Liver (tissue), 9 donors: ENCODE measurements around the gene NKAIN1. TPM values are rescaled to one million over a fixed set of nuclear protein-coding genes. Genes with fewer than 3 reads are reported as not detected.

ENCODE experiments used
- DNase-seq: peaks from one replicate; pipeline ENCODE4 v3.0.0-alpha.2; 2017; ENCODE audit warnings: low spot score
- H3K27ac ChIP-seq, 2 donors: one replicate each; pipeline ENCODE4 v1.7.0; 2013; ENCODE audit warnings: inconsistent platforms in 2 of 2, low read length in 2 of 2, control low read depth in 1 of 2, low read depth in 1 of 2, mild to moderate bottlenecking in 1 of 2
- H3K27me3 ChIP-seq, 4 donors: one replicate each; pipeline versions ENCODE4 v1.6.1 to v1.7.0; 2013; ENCODE audit warnings: low read length in 3 of 4, inconsistent platforms in 1 of 4, mild to moderate bottlenecking in 1 of 4, moderate library complexity in 1 of 4; ENCODE audit not compliant: control insufficient read depth in 4 of 4, insufficient read depth in 4 of 4
- H3K36me3 ChIP-seq, 4 donors: one replicate each; pipeline versions ENCODE4 v1.6.1 to v1.7.0; 2013; ENCODE audit warnings: low read length in 3 of 4, mild to moderate bottlenecking in 3 of 4, low read depth in 1 of 4, moderate library complexity in 1 of 4; ENCODE audit not compliant: control insufficient read depth in 4 of 4, insufficient read depth in 3 of 4
- H3K4me1 ChIP-seq, 4 donors: one replicate each; pipeline versions ENCODE4 v1.6.1 to v1.7.0; 2013; ENCODE audit warnings: low read length in 3 of 4, mild to moderate bottlenecking in 3 of 4, moderate library complexity in 1 of 4; ENCODE audit not compliant: control insufficient read depth in 4 of 4, insufficient read depth in 4 of 4
- H3K4me3 ChIP-seq, 3 donors: one replicate each; pipeline versions ENCODE4 v1.6.1 to v1.7.0; 2013; ENCODE audit warnings: low read length in 3 of 3, control low read depth in 1 of 3, low read depth in 1 of 3, mild to moderate bottlenecking in 1 of 3
- H3K9ac ChIP-seq, 2 donors: one replicate each; pipeline ENCODE4 v1.7.0; 2013; ENCODE audit warnings: low read length in 2 of 2, mild to moderate bottlenecking in 2 of 2, moderate library complexity in 2 of 2, control low read depth in 1 of 2, low read depth in 1 of 2
- H3K9me3 ChIP-seq, 4 donors: one replicate each; pipeline versions ENCODE4 v1.6.1 to v1.7.0; 2013; ENCODE audit warnings: low read length in 3 of 4; ENCODE audit not compliant: control insufficient read depth in 4 of 4
- EGR1 ChIP-seq, 2 donors: IDR thresholded peaks; 2 replicates each; pipeline ENCODE4 v1.6.1; 2016 to 2018; ENCODE audit warnings: antibody characterized with exemption in 2 of 2, low read depth in 2 of 2
- FOXA1 ChIP-seq: IDR thresholded peaks from 2 replicates; pipeline ENCODE4 v1.6.1; 2016; ENCODE audit warnings: antibody characterized with exemption
- FOXA2 ChIP-seq: IDR thresholded peaks from 2 replicates; pipeline ENCODE4 v1.6.1; 2016; ENCODE audit warnings: antibody characterized with exemption
- GABPA ChIP-seq, 2 donors: IDR thresholded peaks in 1 of 2; conservative IDR thresholded peaks in 1 of 2; 2 replicates each; pipeline ENCODE4 v1.6.1; 2016; ENCODE audit warnings: antibody characterized with exemption in 2 of 2, mild to moderate bottlenecking in 1 of 2, moderate library complexity in 1 of 2
- HNF4A ChIP-seq, 2 donors: conservative IDR thresholded peaks; 2 replicates each; pipeline ENCODE4 v1.6.1; 2016; ENCODE audit warnings: antibody characterized with exemption in 2 of 2, mild to moderate bottlenecking in 2 of 2
- HNF4G ChIP-seq: IDR thresholded peaks from 2 replicates; pipeline ENCODE4 v1.6.1; 2016; ENCODE audit warnings: antibody characterized with exemption
- JUND ChIP-seq, 2 donors: IDR thresholded peaks; 2 replicates each; pipeline ENCODE4 v1.6.1; 2016; ENCODE audit warnings: antibody characterized with exemption in 2 of 2
- NR2F2 ChIP-seq: IDR thresholded peaks from 2 replicates; pipeline ENCODE4 v1.6.1; 2016; ENCODE audit warnings: antibody characterized with exemption
- RAD21 ChIP-seq, 2 donors: IDR thresholded peaks; 2 replicates each; pipeline ENCODE4 v1.6.1; 2016; ENCODE audit warnings: antibody characterized with exemption in 2 of 2, mild to moderate bottlenecking in 2 of 2
- RXRA ChIP-seq, 2 donors: IDR thresholded peaks; 2 replicates each; pipeline ENCODE4 v1.6.1; 2017 to 2018; ENCODE audit warnings: antibody characterized with exemption in 2 of 2, mild to moderate bottlenecking in 1 of 2
- SP1 ChIP-seq: IDR thresholded peaks from 2 replicates; pipeline ENCODE4 v1.6.1; 2018; ENCODE audit warnings: antibody characterized with exemption, mild to moderate bottlenecking
- TAF1 ChIP-seq: conservative IDR thresholded peaks from 2 replicates; pipeline ENCODE4 v1.6.1; 2016; ENCODE audit warnings: antibody characterized with exemption, mild to moderate bottlenecking
- YY1 ChIP-seq: IDR thresholded peaks from 2 replicates; pipeline ENCODE4 v1.6.1; 2016; ENCODE audit warnings: antibody characterized with exemption, mild to moderate bottlenecking
- WGBS: extraction: QIAGEN DNeasy Blood & Tissue Kit; methylation state at CpG from one replicate; pipeline ENCODE4 v1.1.7; 2013; 5-methylcytosine and 5-hydroxymethylcytosine counted together
- polyA plus RNA-seq, 2 donors: library from polyadenylated mRNA; stranded (reverse) in 1 of 2; unstranded in 1 of 2; fragments of 200-250 nt in 1 of 2; fragments of >200 nt in 1 of 2; fragmentation: Nextera tagmentation in 1 of 2; extraction: Ambion mirVana in 1 of 2; gene quantifications; one replicate each; pipeline versions ENCODE4 v1.2.1 to v1.2.3, GENCODE V29; 2013 to 2015
- total RNA-seq, 2 donors: library from RNA; depleted of rRNA; stranded (reverse); fragments of >200 nt; gene quantifications; one replicate each; pipeline ENCODE4 v1.2.3, GENCODE V29; 2014
- TF ChIP-seq, protein P1 (sequence below): IDR thresholded peaks from 2 replicates; pipeline ENCODE4 v1.6.1; 2016; ENCODE audit warnings: antibody characterized with exemption
- TF ChIP-seq, protein P2 (sequence below): fragments of 150-350 bp; IDR thresholded peaks from 2 replicates; pipeline ENCODE4 v1.5.1; 2017; ENCODE audit warnings: improper control_type of control experiment, low read depth, low read length; ENCODE audit not compliant: missing input control
- TF ChIP-seq, protein P3 (sequence below): IDR thresholded peaks from 2 replicates; pipeline ENCODE4 v1.6.1; 2016; ENCODE audit warnings: antibody characterized with exemption, mild to moderate bottlenecking
- TF ChIP-seq, protein P4 (sequence below): IDR thresholded peaks from 2 replicates; pipeline ENCODE4 v1.6.1; 2016; ENCODE audit warnings: antibody characterized with exemption
- TF ChIP-seq, protein P5 (sequence below): IDR thresholded peaks from 2 replicates; pipeline ENCODE4 v1.6.1; 2016; ENCODE audit warnings: antibody characterized with exemption
- donor health status: healthy.
- donor health status: healthy.
- donor health status: healthy.
- donor health status: healthy.
- donor health status: healthy.

The NKAIN1 gene
- total and polyA plus RNA-seq, 4 donors, result not detected

DNA sequence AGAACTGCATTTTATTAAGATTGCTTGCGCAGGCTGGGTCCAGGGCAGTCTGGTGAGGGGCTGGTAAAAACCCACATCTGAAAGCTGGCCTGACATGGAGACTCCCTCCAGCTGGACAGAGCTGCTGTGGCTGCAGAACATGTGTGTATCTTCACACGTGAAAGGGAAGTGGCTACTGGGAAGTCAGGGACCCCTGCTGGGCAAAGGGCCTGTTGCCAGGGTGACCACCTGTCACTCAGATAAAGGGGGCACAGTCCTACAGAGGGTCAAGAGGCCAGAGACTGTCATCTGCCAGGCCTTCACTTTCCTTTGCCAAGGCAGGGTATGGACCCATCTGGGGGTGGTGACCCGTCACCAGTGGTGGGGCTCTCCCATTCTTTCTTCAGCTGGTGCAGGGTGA lies 17.5 kb downstream of the NKAIN1 start (continued):
- TF ChIP-seq, protein P1, sequence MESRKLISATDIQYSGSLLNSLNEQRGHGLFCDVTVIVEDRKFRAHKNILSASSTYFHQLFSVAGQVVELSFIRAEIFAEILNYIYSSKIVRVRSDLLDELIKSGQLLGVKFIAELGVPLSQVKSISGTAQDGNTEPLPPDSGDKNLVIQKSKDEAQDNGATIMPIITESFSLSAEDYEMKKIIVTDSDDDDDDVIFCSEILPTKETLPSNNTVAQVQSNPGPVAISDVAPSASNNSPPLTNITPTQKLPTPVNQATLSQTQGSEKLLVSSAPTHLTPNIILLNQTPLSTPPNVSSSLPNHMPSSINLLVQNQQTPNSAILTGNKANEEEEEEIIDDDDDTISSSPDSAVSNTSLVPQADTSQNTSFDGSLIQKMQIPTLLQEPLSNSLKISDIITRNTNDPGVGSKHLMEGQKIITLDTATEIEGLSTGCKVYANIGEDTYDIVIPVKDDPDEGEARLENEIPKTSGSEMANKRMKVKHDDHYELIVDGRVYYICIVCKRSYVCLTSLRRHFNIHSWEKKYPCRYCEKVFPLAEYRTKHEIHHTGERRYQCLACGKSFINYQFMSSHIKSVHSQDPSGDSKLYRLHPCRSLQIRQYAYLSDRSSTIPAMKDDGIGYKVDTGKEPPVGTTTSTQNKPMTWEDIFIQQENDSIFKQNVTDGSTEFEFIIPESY, result no peak
- no peak for TF ChIP-seq GABPA (IDR thresholded peaks at IDR 0.05 in 1 of 2, conservative IDR thresholded peaks at IDR 0.05 in 1 of 2)

DNA sequence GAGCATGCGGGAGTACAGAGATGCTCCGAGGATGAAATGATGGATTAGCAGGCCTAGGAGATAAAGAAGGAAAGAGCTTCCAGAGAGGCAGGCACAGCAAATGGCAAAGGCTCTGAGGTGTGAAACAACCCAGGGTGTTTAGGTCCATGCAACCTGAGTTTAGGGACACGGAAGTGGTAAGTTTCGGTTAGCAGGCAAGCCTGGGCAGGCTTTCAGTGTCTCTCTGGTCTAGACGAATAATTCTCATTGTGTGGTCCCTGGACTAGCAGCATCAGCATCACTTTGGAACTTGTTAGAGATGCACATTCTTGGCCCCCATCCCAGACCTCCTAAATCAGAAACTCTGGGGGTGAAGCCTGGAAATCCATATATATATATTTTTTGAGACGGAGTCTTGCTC lies 18.6 kb downstream of the NKAIN1 start:
- Histone ChIP-seq H3K4me1 (no peaks in the 10 kb centered on the region), H3K9ac (no peak overlapping the region), H3K36me3 (no peaks in the 10 kb centered on the region), H3K27ac (no peak overlapping the region), H3K27me3 (no peaks in the 10 kb centered on the region), H3K4me3 (no peak overlapping the region), H3K9me3 (no peaks in the 10 kb centered on the region)
- WGBS, result 72% methylated on average over 6 of the region's 6 CpGs
- TF ChIP-seq YY1 (no peak), HNF4A (conservative IDR thresholded peaks at IDR 0.05) (no peak), TAF1 (no peak), GABPA (IDR thresholded peaks at IDR 0.05 in 1 of 2, conservative IDR thresholded peaks at IDR 0.05 in 1 of 2) (no peak), NR2F2 (no peak), RXRA (IDR thresholded peaks at IDR 0.05) (no peak), HNF4G (no peak), RAD21 (IDR thresholded peaks at IDR 0.05) (no peak), FOXA2 (no peak), FOXA1 (no peak), JUND (IDR thresholded peaks at IDR 0.05) (no peak), SP1 (no peak), EGR1 (IDR thresholded peaks at IDR 0.05; ENCODE audit: low read depth in 2 of 2) (no peak)
- TF ChIP-seq, protein P1, result no peak
- TF ChIP-seq, protein P2, sequence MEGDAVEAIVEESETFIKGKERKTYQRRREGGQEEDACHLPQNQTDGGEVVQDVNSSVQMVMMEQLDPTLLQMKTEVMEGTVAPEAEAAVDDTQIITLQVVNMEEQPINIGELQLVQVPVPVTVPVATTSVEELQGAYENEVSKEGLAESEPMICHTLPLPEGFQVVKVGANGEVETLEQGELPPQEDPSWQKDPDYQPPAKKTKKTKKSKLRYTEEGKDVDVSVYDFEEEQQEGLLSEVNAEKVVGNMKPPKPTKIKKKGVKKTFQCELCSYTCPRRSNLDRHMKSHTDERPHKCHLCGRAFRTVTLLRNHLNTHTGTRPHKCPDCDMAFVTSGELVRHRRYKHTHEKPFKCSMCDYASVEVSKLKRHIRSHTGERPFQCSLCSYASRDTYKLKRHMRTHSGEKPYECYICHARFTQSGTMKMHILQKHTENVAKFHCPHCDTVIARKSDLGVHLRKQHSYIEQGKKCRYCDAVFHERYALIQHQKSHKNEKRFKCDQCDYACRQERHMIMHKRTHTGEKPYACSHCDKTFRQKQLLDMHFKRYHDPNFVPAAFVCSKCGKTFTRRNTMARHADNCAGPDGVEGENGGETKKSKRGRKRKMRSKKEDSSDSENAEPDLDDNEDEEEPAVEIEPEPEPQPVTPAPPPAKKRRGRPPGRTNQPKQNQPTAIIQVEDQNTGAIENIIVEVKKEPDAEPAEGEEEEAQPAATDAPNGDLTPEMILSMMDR, result no peak
- TF ChIP-seq, protein P3, sequence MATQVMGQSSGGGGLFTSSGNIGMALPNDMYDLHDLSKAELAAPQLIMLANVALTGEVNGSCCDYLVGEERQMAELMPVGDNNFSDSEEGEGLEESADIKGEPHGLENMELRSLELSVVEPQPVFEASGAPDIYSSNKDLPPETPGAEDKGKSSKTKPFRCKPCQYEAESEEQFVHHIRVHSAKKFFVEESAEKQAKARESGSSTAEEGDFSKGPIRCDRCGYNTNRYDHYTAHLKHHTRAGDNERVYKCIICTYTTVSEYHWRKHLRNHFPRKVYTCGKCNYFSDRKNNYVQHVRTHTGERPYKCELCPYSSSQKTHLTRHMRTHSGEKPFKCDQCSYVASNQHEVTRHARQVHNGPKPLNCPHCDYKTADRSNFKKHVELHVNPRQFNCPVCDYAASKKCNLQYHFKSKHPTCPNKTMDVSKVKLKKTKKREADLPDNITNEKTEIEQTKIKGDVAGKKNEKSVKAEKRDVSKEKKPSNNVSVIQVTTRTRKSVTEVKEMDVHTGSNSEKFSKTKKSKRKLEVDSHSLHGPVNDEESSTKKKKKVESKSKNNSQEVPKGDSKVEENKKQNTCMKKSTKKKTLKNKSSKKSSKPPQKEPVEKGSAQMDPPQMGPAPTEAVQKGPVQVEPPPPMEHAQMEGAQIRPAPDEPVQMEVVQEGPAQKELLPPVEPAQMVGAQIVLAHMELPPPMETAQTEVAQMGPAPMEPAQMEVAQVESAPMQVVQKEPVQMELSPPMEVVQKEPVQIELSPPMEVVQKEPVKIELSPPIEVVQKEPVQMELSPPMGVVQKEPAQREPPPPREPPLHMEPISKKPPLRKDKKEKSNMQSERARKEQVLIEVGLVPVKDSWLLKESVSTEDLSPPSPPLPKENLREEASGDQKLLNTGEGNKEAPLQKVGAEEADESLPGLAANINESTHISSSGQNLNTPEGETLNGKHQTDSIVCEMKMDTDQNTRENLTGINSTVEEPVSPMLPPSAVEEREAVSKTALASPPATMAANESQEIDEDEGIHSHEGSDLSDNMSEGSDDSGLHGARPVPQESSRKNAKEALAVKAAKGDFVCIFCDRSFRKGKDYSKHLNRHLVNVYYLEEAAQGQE, result no peak
- TF ChIP-seq, protein P4, sequence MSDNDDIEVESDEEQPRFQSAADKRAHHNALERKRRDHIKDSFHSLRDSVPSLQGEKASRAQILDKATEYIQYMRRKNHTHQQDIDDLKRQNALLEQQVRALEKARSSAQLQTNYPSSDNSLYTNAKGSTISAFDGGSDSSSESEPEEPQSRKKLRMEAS, result no peak
- TF ChIP-seq, protein P5, sequence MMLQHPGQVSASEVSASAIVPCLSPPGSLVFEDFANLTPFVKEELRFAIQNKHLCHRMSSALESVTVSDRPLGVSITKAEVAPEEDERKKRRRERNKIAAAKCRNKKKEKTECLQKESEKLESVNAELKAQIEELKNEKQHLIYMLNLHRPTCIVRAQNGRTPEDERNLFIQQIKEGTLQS, result no peak
- DNase-seq, result no peak
